ENCODE data around the gene HSF5.
"Not testable (repeated sequence)": the region's sequence is repeated elsewhere in the genome, so short reads cannot be mapped to it uniquely, and the experiment has no call there.

Gene HSF5

DNA sequence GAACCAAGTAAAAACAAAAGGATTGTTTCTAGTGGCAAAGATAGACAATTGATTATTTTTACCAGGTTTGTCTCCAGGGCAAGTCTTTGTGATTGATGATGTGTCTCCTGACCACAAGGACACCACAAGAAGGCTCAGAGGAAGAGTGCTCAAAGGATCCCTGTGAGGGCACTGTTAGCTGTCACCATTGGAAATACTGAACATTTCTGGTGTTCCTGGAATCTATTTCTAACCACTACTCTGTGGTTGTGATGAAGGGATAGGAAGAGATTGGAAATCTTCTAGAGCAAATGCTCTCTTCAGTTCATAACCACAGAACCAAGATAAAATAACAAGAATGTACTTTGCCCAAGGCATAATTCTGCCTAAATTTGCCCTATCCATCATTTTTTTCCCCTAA, 86.2 kb downstream of the HSF5 start:
- FAIRE-seq (peak; percentile 75), DNase-seq (ENCODE audit: insufficient read length, low spot score) (no peak)
- no peak for TF ChIP-seq POLR2A (IDR thresholded peaks at IDR 0.05; ENCODE audit: low read depth, low read length)

DNA sequence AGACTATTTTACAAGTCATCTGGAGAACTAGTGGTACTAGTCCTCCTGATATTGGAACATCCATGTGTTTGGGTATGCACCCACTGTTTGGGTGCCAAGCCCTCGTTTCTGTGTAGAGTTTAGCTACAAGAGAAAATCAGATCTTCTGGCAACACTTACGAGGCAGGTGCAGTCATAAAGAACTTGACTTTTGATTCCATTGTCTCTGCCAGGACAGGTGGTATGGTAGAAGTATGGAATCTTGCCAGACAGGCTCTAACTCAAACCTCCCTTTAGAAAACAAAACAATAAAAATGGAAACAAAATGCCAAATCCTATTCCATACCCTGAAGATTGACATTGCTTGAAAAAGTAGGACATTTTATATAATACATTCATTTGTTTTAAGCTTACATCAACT, 86.9 kb downstream of the HSF5 start:
- no peak for FAIRE-seq
- TF ChIP-seq POLR2A (IDR thresholded peaks at IDR 0.05; ENCODE audit: low read depth, low read length), result no peak
- no peak for DNase-seq (ENCODE audit: insufficient read length, low spot score)

DNA sequence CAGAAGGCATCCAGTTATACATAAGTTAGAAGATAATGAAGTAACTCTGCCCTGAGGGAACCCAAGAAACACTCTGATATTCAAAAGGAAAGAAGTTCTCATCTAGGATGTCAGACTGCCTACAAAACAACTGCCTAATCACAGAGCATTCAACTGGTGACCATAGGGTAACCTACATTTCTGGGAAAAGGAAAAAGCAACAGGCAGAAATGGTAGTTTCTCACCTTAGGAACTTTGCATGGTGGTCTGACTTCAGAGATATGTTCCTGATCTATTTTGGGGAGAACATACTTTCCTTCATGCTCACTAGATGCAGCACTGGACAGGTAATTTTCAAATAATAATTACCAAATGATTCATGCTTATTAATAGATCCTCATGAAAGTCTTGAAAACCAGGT, 87.4 kb downstream of the HSF5 start:
- FAIRE-seq, result no peak
- no peak for TF ChIP-seq POLR2A (IDR thresholded peaks at IDR 0.05; ENCODE audit: low read depth, low read length)
- no peak for DNase-seq (ENCODE audit: insufficient read length, low spot score)

DNA sequence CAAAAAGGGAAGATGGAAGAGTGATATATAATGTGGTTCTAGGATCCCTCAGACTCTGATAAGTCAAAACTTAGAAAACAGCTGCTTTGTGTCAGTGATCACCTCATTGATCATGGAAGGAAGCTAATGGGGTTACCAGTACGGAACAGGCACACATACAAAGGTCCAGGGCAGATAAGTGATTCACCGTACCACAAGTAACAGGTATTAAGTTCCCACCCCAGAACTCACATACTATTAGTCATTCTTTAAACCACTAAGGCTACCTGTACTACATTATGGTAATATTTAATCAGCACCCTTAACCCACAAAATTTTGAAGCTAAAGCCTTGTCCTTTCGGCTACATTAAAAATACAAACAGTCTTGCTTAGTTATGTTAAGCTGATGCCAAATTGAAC, 88.2 kb downstream of the HSF5 start:
- DNase-seq (ENCODE audit: insufficient read length, low spot score) (no peak), FAIRE-seq (no peak)
- TF ChIP-seq POLR2A (IDR thresholded peaks at IDR 0.05; ENCODE audit: low read depth, low read length), result no peak

DNA sequence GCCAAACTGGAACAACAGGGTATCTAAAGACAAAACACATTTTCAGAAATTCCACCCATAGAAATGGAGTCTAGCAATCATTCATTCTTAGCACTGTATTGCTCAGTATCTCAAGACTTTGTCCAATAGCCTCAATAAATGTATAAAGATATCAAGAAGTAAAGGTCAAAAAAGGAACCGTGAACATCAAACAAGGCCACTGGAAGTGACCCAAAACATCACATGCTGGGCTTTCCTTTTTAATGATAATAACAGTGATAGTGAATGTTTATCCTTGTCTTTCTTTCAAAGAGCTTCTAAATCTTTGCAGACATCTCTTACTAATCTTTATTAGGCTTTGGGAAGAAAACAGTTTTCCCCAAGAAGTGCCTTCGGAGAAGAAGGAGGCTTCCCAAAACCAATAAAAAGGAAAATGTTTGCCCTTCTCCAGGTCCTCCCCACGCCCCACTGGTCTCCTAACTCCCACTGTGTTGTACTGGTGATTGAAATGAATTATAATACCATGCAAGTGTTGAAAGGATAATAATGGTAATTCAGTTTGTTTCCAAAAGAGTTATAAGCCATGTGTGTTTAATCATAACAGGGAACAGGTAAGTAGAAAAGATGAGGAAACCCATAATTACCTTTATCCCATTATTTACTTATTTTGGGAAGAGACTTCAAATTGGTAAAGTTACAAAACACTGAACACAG, 89.5 kb downstream of the HSF5 start:
- no peak for TF ChIP-seq POLR2A (IDR thresholded peaks at IDR 0.05; ENCODE audit: low read depth, low read length)
- FAIRE-seq, result no peak
- no peak for DNase-seq (ENCODE audit: insufficient read length, low spot score)

DNA sequence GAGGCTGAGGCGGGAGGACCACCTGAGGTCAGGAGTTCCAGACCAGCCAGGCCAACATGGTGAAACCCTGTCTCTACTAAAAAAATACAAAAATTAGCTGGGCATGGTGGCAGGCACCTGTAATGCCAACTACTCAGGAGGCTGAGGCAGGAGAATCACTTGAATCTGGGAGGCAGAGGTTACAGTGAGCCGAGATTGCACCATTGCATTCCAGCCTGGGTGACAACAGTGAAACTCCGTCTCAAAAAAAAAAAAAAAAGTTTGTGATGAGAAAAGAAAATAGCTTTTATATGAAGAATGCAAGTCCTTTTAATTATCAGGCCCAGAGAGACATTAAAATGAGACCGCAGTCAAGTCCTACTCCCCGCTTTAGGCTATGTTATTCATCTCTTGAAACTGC, 90.8 kb downstream of the HSF5 start:
- not testable (repeated sequence) for FAIRE-seq; DNase-seq (ENCODE audit: insufficient read length, low spot score)

DNA sequence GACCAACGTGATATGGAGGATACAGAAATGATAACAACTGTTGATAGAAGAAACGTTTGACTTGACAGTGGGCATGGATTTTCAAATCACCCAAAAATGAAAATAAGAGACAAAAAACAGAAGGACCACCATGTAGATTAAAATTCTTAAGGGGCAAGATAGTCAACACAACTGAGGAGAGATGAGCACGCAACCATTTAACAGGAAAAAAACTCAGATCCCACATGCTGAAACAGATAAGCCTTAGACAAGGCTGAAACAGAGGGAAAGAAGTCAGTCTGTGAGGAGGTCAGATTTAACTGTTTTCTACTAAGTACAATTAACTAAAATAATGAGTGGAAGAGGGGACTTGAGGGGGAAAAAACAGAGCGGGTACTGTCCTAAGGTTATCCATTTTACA, 92.0 kb downstream of the HSF5 start:
- no peak for TF ChIP-seq POLR2A (IDR thresholded peaks at IDR 0.05; ENCODE audit: low read depth, low read length)
- FAIRE-seq (no peak), DNase-seq (ENCODE audit: insufficient read length, low spot score) (no peak)

DNA sequence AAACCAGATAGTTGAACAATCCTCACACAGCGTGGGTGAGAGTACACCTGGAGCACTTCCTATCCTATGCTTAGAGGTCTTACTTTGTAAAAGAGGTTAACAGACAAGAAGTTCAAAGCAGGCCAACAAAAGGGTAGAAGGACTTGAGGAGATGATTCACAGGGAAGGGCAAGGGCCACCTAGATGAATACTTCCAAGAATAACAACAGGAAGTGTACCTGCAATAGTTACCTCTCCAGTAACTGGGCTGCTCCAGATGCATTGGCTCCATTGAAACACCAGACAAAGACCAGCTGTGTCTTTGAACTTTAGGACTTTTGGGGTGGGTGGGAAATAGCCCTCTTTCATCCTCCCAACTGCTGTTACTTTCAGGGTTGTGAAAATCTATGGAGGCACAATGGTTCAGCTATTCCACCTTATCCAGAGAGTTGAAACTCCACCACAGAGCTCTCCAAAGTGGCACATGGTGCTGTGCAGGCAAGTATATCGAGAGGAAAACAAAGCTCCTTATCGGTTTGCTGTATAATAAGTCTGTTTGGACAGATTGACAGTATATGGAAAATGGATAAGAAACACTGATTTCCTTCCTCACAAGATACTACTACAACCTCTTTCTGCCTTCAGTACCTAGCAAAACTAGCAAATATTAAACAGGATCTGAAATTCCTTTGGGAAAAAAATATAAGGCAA, 93.5 kb downstream of the HSF5 start:
- FAIRE-seq (no peak), DNase-seq (ENCODE audit: insufficient read length, low spot score) (no peak)
- TF ChIP-seq POLR2A (IDR thresholded peaks at IDR 0.05; ENCODE audit: low read depth, low read length), result no peak

DNA sequence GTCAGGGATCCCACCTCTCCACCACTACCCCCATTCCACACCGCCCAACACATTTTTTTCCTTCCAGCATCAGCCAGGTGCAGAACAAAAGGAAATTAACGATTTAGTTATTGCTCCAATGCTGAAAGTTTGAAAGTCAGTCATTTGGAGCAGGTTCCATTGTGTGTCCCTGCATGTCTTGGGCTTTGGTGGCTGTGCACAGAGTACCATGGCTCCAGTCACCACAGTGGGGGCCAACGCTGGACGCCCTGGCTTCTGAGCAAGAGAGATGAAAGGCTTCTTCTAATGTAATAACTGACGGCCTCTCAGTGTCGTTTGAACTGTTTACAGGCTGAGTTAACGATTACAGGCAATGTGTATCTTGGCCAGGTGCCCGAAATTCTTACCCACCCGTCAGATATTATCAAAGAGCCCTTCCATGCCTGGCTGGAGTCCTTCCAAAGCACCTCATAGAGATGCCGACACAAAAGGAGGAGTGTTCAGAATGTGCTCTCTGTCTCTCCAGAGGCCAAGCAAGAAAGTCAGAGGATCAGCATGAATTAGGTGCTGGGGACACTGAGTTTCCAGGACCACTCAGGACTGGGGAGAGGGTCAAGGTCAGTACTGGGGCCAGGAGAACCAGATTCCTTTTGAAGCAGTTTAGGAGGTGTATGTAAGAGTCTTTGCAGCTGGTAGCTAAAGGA, 96.8 kb downstream of the HSF5 start:
- peak; percentile 83 for FAIRE-seq
- DNase-seq (ENCODE audit: insufficient read length, low spot score), result peak; percentile 25
- no peak for TF ChIP-seq POLR2A (IDR thresholded peaks at IDR 0.05; ENCODE audit: low read depth, low read length)

DNA sequence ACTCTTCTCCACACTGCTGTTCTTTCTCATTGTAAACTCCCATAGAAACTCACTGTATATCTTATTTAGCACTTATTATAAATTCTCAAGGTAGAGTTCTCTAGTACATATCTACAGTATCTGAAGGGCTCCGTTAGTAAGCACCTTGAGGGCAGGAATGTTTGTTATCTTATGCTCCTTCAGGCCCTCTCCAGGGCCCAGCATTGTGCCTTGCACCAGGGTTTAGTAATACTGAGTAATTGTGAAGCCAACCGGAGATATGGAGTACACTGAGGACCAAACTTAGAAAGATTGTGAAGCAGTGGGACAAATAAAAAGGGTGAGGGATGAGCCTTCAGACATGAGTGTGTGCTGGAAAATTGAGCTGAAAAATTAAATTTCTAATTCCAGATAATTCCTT, 97.3 kb downstream of the HSF5 start:
- no peak for TF ChIP-seq POLR2A (IDR thresholded peaks at IDR 0.05; ENCODE audit: low read depth, low read length)
- FAIRE-seq (no peak), DNase-seq (ENCODE audit: insufficient read length, low spot score) (no peak)

DNA sequence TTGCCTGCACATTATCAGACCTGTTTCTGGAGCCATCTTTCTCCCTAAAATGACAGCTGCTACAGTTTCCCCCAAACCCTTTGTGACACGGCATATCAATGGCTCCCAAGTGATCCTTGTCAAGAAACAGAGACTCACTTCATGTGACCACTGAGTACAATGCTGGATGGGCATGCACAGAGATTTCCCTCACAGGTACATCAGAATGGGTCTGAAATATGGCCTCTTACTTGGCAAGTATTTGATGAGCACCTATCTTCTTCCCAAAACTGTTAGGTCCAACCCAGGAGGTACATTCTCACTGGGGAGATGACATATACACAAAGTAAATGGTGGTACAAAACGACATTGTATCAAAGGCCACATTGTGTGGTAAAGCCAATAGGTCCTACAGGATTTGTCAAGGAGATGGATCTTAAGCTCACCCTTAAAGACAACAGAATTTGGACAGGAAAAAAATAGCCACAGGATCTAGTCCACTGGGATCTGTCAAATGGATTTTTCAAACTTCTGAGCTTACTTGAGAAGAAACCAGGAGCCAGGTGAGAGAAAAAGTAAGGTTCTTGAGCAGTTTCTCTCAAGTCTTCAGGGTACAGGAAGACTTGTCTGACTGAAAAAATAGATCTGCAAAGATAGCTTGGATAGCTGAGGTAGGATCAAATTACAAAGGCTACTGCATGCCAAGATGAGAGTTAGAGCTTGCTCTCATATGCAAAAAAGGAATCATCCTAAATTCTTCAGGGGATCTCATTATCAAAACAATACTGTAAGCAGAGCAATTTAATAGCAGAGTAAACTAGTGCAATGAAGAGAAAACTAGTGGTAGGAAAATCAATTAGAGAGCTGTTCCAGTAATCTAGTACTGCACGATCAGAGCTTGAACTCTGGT, 99.7 kb downstream of the HSF5 start:
- no peak for DNase-seq (ENCODE audit: insufficient read length, low spot score)
- FAIRE-seq, result no peak
- TF ChIP-seq POLR2A (IDR thresholded peaks at IDR 0.05; ENCODE audit: low read depth, low read length), result no peak

DNA sequence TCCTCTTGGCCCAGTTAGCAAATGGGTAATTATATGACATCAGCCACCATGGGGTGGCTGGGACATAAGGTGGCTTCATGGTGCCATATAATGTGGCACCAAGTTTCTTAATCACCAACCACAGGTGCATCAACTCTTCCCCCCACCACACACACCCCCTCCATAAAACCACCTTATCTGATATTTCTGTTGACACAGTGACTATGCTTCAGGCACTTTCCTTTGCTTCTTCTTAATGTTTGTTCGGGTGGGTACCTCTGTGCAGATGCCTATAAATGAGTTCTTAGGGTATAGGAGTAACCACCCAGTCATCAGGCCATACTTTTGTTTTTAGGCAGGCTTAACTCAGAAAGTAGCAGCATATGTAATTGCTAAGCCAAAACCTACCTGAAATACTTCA, 100.4 kb downstream of the HSF5 start:
- no peak for FAIRE-seq
- DNase-seq (ENCODE audit: insufficient read length, low spot score), result no peak
- no peak for TF ChIP-seq POLR2A (IDR thresholded peaks at IDR 0.05; ENCODE audit: low read depth, low read length)

DNA sequence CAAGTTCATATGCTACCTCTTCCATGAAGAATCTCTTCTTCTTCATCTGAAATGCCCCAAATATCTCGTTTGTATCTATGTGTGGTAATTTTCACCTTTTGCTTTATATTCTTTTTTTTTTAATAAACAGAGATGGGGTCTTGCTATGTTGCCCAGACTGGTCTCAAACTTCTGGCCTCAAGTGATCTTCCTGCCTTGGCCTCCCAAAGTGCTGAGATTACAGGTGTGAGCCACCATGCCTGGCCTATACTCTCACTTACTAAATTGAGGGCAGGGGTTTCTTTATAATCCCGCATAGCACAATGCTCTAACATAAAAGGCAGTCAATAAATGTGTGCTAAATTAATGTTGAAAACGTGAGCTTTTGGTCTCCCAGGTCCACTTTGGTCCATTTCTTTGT, 101.5 kb downstream of the HSF5 start:
- FAIRE-seq, result no peak
- no peak for TF ChIP-seq POLR2A (IDR thresholded peaks at IDR 0.05; ENCODE audit: low read depth, low read length)
- DNase-seq (ENCODE audit: insufficient read length, low spot score), result no peak

DNA sequence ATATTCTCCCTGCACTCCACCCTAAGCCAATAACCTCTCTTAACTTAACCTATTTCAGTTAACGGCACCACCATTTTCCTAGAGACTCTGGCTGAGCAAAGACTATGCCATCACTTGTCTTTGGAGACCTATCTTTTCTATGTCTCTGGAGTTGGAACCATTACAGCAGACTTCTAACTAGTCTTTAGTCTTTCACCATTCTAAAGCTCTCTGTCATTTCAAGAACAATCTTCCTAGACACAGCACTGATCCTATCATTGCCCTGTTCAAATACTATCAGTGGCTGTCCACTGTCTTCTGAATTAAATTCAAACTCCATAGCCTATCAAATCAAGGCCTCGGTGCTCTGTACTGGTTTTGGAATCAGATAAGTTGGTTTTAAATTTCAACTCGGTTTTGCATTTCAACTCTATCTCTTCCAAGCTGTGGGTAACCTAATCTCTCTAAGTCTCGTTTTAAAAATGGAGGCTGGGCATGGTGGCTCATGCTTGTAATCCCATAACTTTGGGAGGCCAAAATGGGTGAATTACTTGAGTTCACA, 102.8 kb downstream of the HSF5 start:
- DNase-seq (ENCODE audit: insufficient read length, low spot score), result no peak
- FAIRE-seq, result no peak
- no peak for TF ChIP-seq POLR2A (IDR thresholded peaks at IDR 0.05; ENCODE audit: low read depth, low read length)
